ENCODE results near the gene MRGPRF.

GRCh38 chr11:68955607-68955958 lies 57.5 kb downstream of the MRGPRF start:
- TF ChIP-seq, protein P1, sequence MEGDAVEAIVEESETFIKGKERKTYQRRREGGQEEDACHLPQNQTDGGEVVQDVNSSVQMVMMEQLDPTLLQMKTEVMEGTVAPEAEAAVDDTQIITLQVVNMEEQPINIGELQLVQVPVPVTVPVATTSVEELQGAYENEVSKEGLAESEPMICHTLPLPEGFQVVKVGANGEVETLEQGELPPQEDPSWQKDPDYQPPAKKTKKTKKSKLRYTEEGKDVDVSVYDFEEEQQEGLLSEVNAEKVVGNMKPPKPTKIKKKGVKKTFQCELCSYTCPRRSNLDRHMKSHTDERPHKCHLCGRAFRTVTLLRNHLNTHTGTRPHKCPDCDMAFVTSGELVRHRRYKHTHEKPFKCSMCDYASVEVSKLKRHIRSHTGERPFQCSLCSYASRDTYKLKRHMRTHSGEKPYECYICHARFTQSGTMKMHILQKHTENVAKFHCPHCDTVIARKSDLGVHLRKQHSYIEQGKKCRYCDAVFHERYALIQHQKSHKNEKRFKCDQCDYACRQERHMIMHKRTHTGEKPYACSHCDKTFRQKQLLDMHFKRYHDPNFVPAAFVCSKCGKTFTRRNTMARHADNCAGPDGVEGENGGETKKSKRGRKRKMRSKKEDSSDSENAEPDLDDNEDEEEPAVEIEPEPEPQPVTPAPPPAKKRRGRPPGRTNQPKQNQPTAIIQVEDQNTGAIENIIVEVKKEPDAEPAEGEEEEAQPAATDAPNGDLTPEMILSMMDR (IDR thresholded peaks at IDR 0.05), result no peak
- TF ChIP-seq POLR2A (IDR thresholded peaks at IDR 0.05), result no peak
- TF ChIP-seq EP300 (IDR thresholded peaks at IDR 0.05), result no peak
